GM13977 (cell line): ENCODE measurements around the gene MEN1.
"Not testable (repeated sequence)": the region's sequence is repeated elsewhere in the genome, so short reads cannot be mapped to it uniquely, and the experiment has no call there.

ENCODE experiments used
- DNase-seq: peaks from one replicate; pipeline ENCODE4 v3.0.0; 2012; ENCODE audit warnings: low spot score
- in situ Hi-C: fragments of 300-500 bp; cut with MboI; formaldehyde crosslinking; loops from one replicate; pipeline ENCODE4 v1.12.0; 2022; ENCODE audit warnings: low sequenced_read_pairs, low pct_unique_long_range_greater_than_20kb, mixed read lengths, inconsistent platforms; ENCODE audit not compliant: unreplicated experiment
- TF ChIP-seq, protein P1 (sequence below): IDR thresholded peaks from 2 replicates; pipeline ENCODE4 v1.5.1; 2012; ENCODE audit warnings: mild to moderate bottlenecking, control low read depth; ENCODE audit not compliant: insufficient read depth; ENCODE audit errors: extremely low read depth, missing control alignments

The MEN1 gene

DNA sequence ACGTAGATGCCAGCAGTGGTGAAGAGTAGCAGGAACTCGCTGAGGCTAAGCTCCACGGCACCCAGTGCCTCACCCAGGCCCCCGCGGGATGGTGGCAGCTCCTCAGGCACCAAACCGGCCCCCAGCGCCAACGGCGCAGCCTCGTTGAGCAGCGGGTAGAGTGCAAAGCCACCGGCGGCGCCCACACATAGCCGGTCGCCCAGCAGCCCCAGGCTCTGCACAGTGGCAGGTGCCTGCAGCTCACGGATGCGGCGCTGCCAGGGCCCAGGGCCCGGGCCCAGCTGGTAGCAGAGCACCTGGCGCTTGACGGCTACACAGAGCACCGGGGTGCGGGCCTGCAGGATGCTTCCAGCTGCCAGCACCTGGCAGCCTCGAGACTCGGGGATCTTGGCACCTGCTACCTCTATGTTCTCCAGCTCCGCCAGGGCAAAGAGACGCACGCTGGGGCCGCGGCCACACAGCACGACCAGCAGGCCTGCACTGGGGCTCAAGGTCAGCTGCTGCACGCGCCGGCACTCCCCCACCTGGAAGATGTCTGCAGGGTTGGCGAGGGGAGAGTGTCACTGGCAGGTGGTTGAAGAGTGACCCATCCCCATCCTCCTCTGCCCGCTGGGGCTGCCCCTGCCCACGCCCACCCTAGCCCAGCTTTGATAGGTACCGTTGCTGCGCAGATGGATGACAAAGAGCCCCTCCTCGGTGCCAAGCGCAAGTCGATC is 19.3 kb upstream of the MEN1 start:
- TF ChIP-seq, protein P1, sequence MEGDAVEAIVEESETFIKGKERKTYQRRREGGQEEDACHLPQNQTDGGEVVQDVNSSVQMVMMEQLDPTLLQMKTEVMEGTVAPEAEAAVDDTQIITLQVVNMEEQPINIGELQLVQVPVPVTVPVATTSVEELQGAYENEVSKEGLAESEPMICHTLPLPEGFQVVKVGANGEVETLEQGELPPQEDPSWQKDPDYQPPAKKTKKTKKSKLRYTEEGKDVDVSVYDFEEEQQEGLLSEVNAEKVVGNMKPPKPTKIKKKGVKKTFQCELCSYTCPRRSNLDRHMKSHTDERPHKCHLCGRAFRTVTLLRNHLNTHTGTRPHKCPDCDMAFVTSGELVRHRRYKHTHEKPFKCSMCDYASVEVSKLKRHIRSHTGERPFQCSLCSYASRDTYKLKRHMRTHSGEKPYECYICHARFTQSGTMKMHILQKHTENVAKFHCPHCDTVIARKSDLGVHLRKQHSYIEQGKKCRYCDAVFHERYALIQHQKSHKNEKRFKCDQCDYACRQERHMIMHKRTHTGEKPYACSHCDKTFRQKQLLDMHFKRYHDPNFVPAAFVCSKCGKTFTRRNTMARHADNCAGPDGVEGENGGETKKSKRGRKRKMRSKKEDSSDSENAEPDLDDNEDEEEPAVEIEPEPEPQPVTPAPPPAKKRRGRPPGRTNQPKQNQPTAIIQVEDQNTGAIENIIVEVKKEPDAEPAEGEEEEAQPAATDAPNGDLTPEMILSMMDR = no peak
- in situ Hi-C loops = no loop called here
- no peak for DNase-seq

DNA sequence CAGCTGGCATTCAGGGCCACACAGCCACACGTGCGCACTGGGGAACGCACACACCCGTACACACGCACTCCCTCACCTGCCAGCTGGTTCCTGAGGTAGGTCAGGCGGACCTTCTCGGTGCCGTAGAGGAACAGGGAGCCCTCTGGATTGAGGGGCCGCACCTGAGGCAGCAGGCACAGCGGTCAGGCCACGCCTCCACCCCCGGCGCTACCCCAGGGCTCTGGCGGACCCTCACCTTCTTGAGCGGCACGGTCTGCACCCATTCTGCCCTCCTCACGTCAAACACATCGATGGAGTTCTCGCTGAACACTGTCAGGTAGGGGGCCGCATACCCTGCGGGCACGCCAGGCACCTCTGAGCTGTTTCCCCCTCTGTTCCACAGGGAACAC is 17.1 kb upstream of the MEN1 start:
- in situ Hi-C loops = no loop called here
- TF ChIP-seq, protein P1 = no peak
- no peak for DNase-seq

DNA sequence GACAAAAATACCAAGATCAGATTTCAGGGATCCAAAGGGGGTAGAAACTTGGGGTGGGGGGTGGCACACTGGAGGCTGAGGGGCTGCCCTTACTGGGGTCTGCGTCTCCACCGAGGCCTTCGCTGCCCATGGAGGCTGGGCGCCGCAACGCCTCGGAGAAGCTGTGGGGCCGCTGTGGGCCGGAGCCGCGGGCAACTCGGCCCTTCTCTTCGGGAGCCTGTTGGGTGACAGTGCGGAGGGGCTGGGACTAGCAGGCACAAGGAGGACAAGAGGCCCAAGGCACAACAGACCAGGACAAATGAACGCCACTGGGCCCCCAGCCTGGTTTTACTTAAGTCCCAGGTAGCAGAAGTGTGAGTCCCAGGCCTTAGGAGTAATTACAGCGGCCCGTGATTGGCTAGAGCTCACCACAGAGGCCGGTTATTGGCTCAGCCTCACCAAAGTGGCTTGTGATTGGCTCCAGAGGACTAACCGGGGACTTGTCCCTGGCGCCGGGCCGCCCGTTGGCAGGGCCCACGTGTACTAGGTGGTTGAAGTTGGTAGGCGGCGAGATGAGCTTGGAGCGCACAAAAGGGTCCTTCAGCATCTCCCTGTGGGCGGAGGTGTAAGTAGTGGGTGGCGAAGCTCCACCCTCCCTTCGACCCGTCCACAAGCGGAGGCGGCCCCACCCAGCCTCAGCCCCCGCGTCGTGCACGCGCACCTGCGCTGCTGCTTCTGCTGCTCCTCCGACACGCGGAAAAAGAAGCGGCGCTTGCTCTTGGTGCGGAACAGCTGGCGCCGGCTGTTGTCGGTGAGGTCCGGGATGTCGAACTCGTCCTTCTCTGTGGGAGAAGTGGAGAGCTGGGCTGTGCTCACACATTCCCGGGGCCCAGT is 16.5 kb upstream of the MEN1 start:
- TF ChIP-seq, protein P1 = no peak
- no peak for DNase-seq

DNA sequence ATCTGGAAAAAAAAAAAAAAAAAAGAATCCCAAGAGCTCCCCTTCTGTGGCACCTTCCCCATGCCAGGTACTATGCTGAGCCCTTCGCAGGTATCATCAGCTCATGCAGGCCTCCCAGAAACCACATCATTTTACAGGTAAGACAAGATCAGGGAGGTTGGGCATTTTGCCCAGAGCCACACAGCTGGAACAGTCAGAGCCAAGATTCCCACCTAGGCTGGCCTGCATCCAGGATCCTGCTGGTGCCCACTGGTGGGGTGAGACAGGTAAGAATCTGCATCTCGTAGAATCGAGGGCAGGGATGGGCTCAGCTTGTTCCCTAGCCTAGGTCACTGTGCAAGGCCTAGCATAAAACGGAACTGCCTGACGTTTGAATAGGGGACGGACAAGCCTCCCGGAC is 15.7 kb upstream of the MEN1 start:
- no peak for DNase-seq
- in situ Hi-C loops = no loop called here
- TF ChIP-seq, protein P1 = no peak

More for the DNA sequence above, 16.5 kb upstream of the MEN1 start:
- in situ Hi-C loops = no loop called here

DNA sequence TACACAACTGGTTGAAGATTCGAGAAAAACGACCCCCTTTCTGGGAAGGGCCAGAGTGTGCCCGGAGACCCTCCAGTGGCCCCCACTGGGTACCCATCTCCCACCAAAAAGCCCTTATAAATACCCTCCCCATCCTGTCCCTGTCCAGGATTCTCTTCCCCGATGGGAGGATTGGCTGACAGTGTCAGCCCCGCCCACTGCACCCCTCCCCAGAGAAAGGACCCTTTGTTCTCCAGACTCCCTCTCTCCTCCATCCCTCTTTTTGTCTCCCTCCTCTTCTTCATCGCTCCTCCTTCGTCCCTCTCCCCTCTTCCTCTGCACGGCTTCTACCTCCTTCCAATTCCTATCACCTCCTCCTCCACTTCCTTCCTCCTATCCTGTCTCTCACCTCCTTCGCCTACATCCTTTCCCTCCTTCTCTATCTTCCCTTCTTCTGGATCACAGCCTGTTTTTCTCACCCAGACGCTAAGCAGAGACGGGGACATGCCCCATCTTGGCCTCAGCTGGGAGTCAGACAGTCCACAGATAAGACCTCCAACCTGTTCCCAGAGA is 13.3 kb upstream of the MEN1 start:
- in situ Hi-C loops = no loop called here
- TF ChIP-seq, protein P1 = no peak
- DNase-seq = no peak

DNA sequence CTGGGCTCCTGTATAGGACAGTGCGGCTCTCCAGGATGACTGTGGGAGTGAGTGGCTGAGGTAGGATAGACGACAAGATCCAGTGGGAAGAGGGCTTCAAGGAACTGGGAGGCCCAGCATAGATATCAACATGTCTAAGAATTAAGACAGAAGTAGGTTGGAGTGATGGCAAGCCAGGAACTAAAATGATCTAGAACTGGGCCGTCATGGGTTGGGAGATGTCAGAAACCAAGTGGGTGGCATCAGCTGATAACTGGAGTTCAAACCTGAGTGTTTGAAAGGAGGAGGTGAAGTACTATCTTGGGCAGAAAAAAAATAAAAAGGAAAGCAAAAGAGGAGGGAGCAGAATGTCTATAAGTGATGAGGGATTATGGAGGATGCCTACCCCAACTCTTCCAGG is 7.1 kb upstream of the MEN1 start:
- TF ChIP-seq, protein P1 = no peak
- in situ Hi-C loops = no loop called here
- no peak for DNase-seq

DNA sequence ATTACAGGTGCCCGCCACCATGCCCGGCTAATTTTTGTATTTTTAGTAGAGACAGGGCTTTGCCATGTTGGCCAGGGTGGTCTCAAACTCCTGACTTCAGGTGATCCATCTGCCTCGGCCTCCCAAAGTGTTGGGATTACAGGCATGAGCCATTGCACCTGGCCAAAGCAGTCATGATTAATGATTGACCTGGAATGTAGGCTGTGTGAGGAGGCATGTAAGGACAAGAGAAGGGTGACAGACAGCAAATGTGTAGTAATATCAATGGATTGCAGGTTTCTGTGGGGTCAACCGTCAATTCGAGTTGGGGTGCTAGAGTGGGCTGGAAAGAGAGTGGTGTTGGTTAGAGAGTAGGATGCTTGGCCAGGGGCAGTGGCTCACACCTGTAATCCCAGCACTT is 5.1 kb upstream of the MEN1 start:
- DNase-seq, in situ Hi-C loops: not testable (repeated sequence)
